ENCODE results near the gene USP20. TPM values are rescaled to one million over a fixed set of nuclear protein-coding genes. Genes with fewer than 3 reads are reported as not detected.

USP20 gene
- polyA plus RNA-seq, 1 of the 3 experiments (the other 2 are of a cell fraction): 22.5 TPM

GRCh38 chr9:129826759-129827158, 8.5 kb upstream of the USP20 start:
- no peak overlapping the region for H3K27ac ChIP-seq (ENCODE audit: low read depth in 2 of 2, low read length in 1 of 2)
- no peak overlapping the region for H2AFZ ChIP-seq (ENCODE audit: low read depth)
- no peak for DNase-seq
- H4K20me1 ChIP-seq (ENCODE audit: insufficient read depth): no peaks in the 10 kb centered on the region
- H3F3A ChIP-seq (replicated peaks; ENCODE audit: insufficient read depth): peaks cover 20% of the 10 kb centered on the region
- no peak overlapping the region for H3K9ac ChIP-seq
- no peak overlapping the region for H3K4me2 ChIP-seq
- CTCF ChIA-PET: interaction anchor here (0.9 kb wide), 1 partner anchor 146 kb away, joined by 3 read pairs; no protein-coding TSS in a partner anchor
- peaks cover 42 to 47% of the 10 kb centered on the region in 2 experiments for H3K36me3 ChIP-seq (replicated peaks in 1 of 2; ENCODE audit: control insufficient read depth in 1 of 2, insufficient read depth in 2 of 2, low read length in 1 of 2)
- H3K9me2 ChIP-seq: no peaks in the 10 kb centered on the region
- TF ChIP-seq RCOR1 (IDR thresholded peaks at IDR 0.05; ENCODE audit: low read length): no peak
- no peak for TF ChIP-seq ELF1 (IDR thresholded peaks at IDR 0.05)
- TF ChIP-seq REST (IDR thresholded peaks at IDR 0.05; ENCODE audit: low read depth, low read length): no peak
- no peak for TF ChIP-seq NRF1 (IDR thresholded peaks at IDR 0.05; ENCODE audit: low read depth, low read length)
- no peak for TF ChIP-seq GABPA (IDR thresholded peaks at IDR 0.05; ENCODE audit: low read depth)
- H3K27me3 ChIP-seq (ENCODE audit: insufficient read depth): no peaks in the 10 kb centered on the region
- WGBS (ENCODE audit: low lambda C conversion rate): 91% methylated on average over 1 of the region's 1 CpG
- H3K9me3 ChIP-seq: no peaks in the 10 kb centered on the region
- H3K4me3 ChIP-seq (ENCODE audit: low read depth in 2 of 2, low read length in 1 of 2): no peak overlapping the region
- H3K4me1 ChIP-seq (ENCODE audit: control insufficient read depth in 1 of 2, insufficient read depth in 2 of 2, low read depth in 1 of 2, low read length in 1 of 2): peaks cover 0 to 7% of the 10 kb centered on the region in 2 experiments; a peak in 1 of 4 replicates
- POLR2A ChIA-PET: interaction anchor here (1.1 kb wide), 1 partner anchor 8 kb away, joined by 5 read pairs; no protein-coding TSS in a partner anchor
- H3K79me2 ChIP-seq (ENCODE audit: insufficient read depth): peaks cover 14% of the 10 kb centered on the region

- no peak overlapping the region for H3K4me2 ChIP-seq
- no peak overlapping the region for H2AFZ ChIP-seq (ENCODE audit: low read depth)
- H3F3A ChIP-seq (replicated peaks; ENCODE audit: insufficient read depth): peaks cover 20% of the 10 kb centered on the region
- POLR2A ChIA-PET: interaction anchor here (1.4 kb wide), 1 partner anchor 11 kb away, joined by 3 read pairs; no protein-coding TSS in a partner anchor
- H3K9me2 ChIP-seq: no peaks in the 10 kb centered on the region
- no peak overlapping the region for H3K27ac ChIP-seq (ENCODE audit: low read depth in 2 of 2, low read length in 1 of 2)
- no peak overlapping the region for H3K9ac ChIP-seq
- no peaks in the 10 kb centered on the region for H3K27me3 ChIP-seq (ENCODE audit: insufficient read depth)
- DNase-seq: no peak
- CTCF ChIA-PET: no interaction called here
- H3K36me3 ChIP-seq (replicated peaks in 1 of 2; ENCODE audit: control insufficient read depth in 1 of 2, insufficient read depth in 2 of 2, low read length in 1 of 2): peaks cover 40 to 47% of the 10 kb centered on the region in 2 experiments
- H4K20me1 ChIP-seq (ENCODE audit: insufficient read depth): no peaks in the 10 kb centered on the region
- 94% methylated on average over 9 of the region's 9 CpGs for WGBS (ENCODE audit: low lambda C conversion rate)
- H3K4me3 ChIP-seq (ENCODE audit: low read depth in 2 of 2, low read length in 1 of 2): no peak overlapping the region
- no peaks in the 10 kb centered on the region for H3K9me3 ChIP-seq
- TF ChIP-seq CTCF (IDR thresholded peaks at IDR 0.05) (no peak), FOXM1 (IDR thresholded peaks at IDR 0.05; ENCODE audit: low read depth) (no peak), POLR2AphosphoS5 (IDR thresholded peaks at IDR 0.05; ENCODE audit: low read depth, low read length) (no peak), ZBTB33 (IDR thresholded peaks at IDR 0.05; ENCODE audit: borderline replicate concordance, low read depth) (no peak), NFIC (IDR thresholded peaks at IDR 0.05; ENCODE audit: borderline replicate concordance) (no peak), RAD21 (IDR thresholded peaks at IDR 0.05; ENCODE audit: low read length) (no peak), RCOR1 (IDR thresholded peaks at IDR 0.05; ENCODE audit: low read length) (no peak), EP300 (IDR thresholded peaks at IDR 0.05; ENCODE audit: borderline replicate concordance in 1 of 2, low read depth in 1 of 2, low read length in 1 of 2) (no peak), REST (IDR thresholded peaks at IDR 0.05; ENCODE audit: low read depth, low read length) (no peak), MAX (IDR thresholded peaks at IDR 0.05; ENCODE audit: low read depth) (no peak), PBX3 (IDR thresholded peaks at IDR 0.05) (no peak)
- no peaks in the 10 kb centered on the region for H3K4me1 ChIP-seq (ENCODE audit: control insufficient read depth in 1 of 2, insufficient read depth in 2 of 2, low read depth in 1 of 2, low read length in 1 of 2)
- peaks cover 5% of the 10 kb centered on the region for H3K79me2 ChIP-seq (ENCODE audit: insufficient read depth)
Observed at GRCh38 chr9:129828051-129828450, 7.2 kb upstream of the USP20 start.
